ENCODE results near the gene ZNF574. TPM values are rescaled to one million over a fixed set of nuclear protein-coding genes. Genes with fewer than 3 reads are reported as not detected.

The ZNF574 gene
- total RNA-seq, 1 donor from 2014 or later, result 15.2 TPM

- H3K27ac Mint-ChIP-seq (ENCODE audit: unreplicated experiment), result no peak overlapping the region
- H3K36me3 Mint-ChIP-seq (ENCODE audit: unreplicated experiment), result no peaks in the 10 kb centered on the region
- no peak for DNase-seq (ENCODE audit: extremely low spot score, unreplicated experiment)
- peaks cover 26% of the 10 kb centered on the region for H3K4me1 Mint-ChIP-seq (ENCODE audit: unreplicated experiment)
- no peak overlapping the region for H3K4me3 Mint-ChIP-seq (ENCODE audit: unreplicated experiment)
- H3K9me3 Mint-ChIP-seq (ENCODE audit: unreplicated experiment), result no peaks in the 10 kb centered on the region
- TF ChIP-seq CTCF (IDR thresholded peaks at IDR 0.05), result no peak
- no peaks in the 10 kb centered on the region for H3K27me3 Mint-ChIP-seq (ENCODE audit: unreplicated experiment)
Measured at GRCh38 chr19:42091742-42092141, 15.8 kb downstream of the ZNF574 start.

GRCh38 chr19:42092350-42092749, 16.4 kb downstream of the ZNF574 start:
- peak; percentile 47 for TF ChIP-seq CTCF (IDR thresholded peaks at IDR 0.05)
- H3K27ac Mint-ChIP-seq (ENCODE audit: unreplicated experiment), result no peak overlapping the region
- no peak for DNase-seq (ENCODE audit: extremely low spot score, unreplicated experiment)
- peaks cover 23% of the 10 kb centered on the region for H3K4me1 Mint-ChIP-seq (ENCODE audit: unreplicated experiment)
- H3K4me3 Mint-ChIP-seq (ENCODE audit: unreplicated experiment), result no peak overlapping the region
- no peaks in the 10 kb centered on the region for H3K9me3 Mint-ChIP-seq (ENCODE audit: unreplicated experiment)
- H3K27me3 Mint-ChIP-seq (ENCODE audit: unreplicated experiment), result no peaks in the 10 kb centered on the region
- H3K36me3 Mint-ChIP-seq (ENCODE audit: unreplicated experiment), result no peaks in the 10 kb centered on the region

GRCh38 chr19:42093505-42093904, 17.5 kb downstream of the ZNF574 start:
- Mint-ChIP-seq H3K4me1 (ENCODE audit: unreplicated experiment) (peaks cover 14% of the 10 kb centered on the region), H3K36me3 (ENCODE audit: unreplicated experiment) (no peaks in the 10 kb centered on the region), H3K27me3 (ENCODE audit: unreplicated experiment) (no peaks in the 10 kb centered on the region), H3K27ac (ENCODE audit: unreplicated experiment) (no peak overlapping the region), H3K9me3 (ENCODE audit: unreplicated experiment) (no peaks in the 10 kb centered on the region), H3K4me3 (ENCODE audit: unreplicated experiment) (no peak overlapping the region)
- DNase-seq (ENCODE audit: extremely low spot score, unreplicated experiment), result no peak
- no peak for TF ChIP-seq CTCF (IDR thresholded peaks at IDR 0.05)

GRCh38 chr19:42093926-42094325, 18.0 kb downstream of the ZNF574 start:
- no peak overlapping the region for H3K4me3 Mint-ChIP-seq (ENCODE audit: unreplicated experiment)
- no peaks in the 10 kb centered on the region for H3K27me3 Mint-ChIP-seq (ENCODE audit: unreplicated experiment)
- H3K4me1 Mint-ChIP-seq (ENCODE audit: unreplicated experiment), result peaks cover 9% of the 10 kb centered on the region
- H3K9me3 Mint-ChIP-seq (ENCODE audit: unreplicated experiment), result no peaks in the 10 kb centered on the region
- H3K36me3 Mint-ChIP-seq (ENCODE audit: unreplicated experiment), result no peaks in the 10 kb centered on the region
- H3K27ac Mint-ChIP-seq (ENCODE audit: unreplicated experiment), result no peak overlapping the region
- no peak for TF ChIP-seq CTCF (IDR thresholded peaks at IDR 0.05)
- no peak for DNase-seq (ENCODE audit: extremely low spot score, unreplicated experiment)

GRCh38 chr19:42095142-42095813, 19.3 kb downstream of the ZNF574 start:
- no peaks in the 10 kb centered on the region for H3K36me3 Mint-ChIP-seq (ENCODE audit: unreplicated experiment)
- peaks cover 5% of the 10 kb centered on the region for H3K4me1 Mint-ChIP-seq (ENCODE audit: unreplicated experiment)
- no peak for TF ChIP-seq CTCF (IDR thresholded peaks at IDR 0.05)
- no peaks in the 10 kb centered on the region for H3K9me3 Mint-ChIP-seq (ENCODE audit: unreplicated experiment)
- no peaks in the 10 kb centered on the region for H3K27me3 Mint-ChIP-seq (ENCODE audit: unreplicated experiment)
- no peak overlapping the region for H3K4me3 Mint-ChIP-seq (ENCODE audit: unreplicated experiment)
- no peak overlapping the region for H3K27ac Mint-ChIP-seq (ENCODE audit: unreplicated experiment)
- no peak for DNase-seq (ENCODE audit: extremely low spot score, unreplicated experiment)
